H1 (cell line): ENCODE measurements around the gene ZNF493. TPM values are rescaled to one million over a fixed set of nuclear protein-coding genes. Genes with fewer than 3 reads are reported as not detected.

Source experiments
- BCL11A ChIP-seq, 2 experiments: IDR thresholded peaks; one replicate each; pipeline ENCODE4 v1.6.1; 2011; ENCODE audit warnings: low read depth in 2 of 2, low read length in 2 of 2, mild to moderate bottlenecking in 2 of 2
- CBX8 ChIP-seq: fragments of 300-800, 300-1000 bp; sonication (generic); IDR thresholded peaks from 2 replicates; pipeline ENCODE4 v1.7.1; 2016; ENCODE audit warnings: low read depth, low read length, borderline replicate concordance
- CHD1 ChIP-seq: IDR thresholded peaks from 2 replicates; pipeline ENCODE4 v1.6.1; 2012; ENCODE audit warnings: low read depth, low read length, improper control_type of control experiment
- CHD7 ChIP-seq: fragments of 300-600 bp; sonication (generic); IDR thresholded peaks from 2 replicates; pipeline ENCODE4 v1.7.1; 2012; ENCODE audit warnings: low read length, moderate library complexity, mild to moderate bottlenecking, inconsistent platforms; ENCODE audit not compliant: insufficient replicate concordance
- JUND ChIP-seq: IDR thresholded peaks from 2 replicates; pipeline ENCODE4 v1.6.1; 2011; ENCODE audit warnings: mild to moderate bottlenecking, improper control_type of control experiment, low read length
- YY1 ChIP-seq: IDR thresholded peaks from 2 replicates; pipeline ENCODE4 v1.6.1; 2011; ENCODE audit warnings: low read depth, mild to moderate bottlenecking, low read length
- polyA plus RNA-seq, 7 experiments: library from polyadenylated mRNA; depleted of rRNA in 3 of 7; stranded (reverse) in 5 of 7; unstranded in 2 of 7; fragments of >200 nt in 5 of 7; fragments of 200-250 nt in 2 of 7; gene quantifications; 1 replicate in 5 of 7; 2 replicates in 1 of 7; 4 replicates in 1 of 7; pipeline versions ENCODE4 v1.2.1 to v1.2.3, GENCODE V29; 2011 to 2013; ENCODE audit warnings: missing spikeins in 2 of 7, mixed read lengths in 2 of 7
- total RNA-seq: library from RNA; stranded (reverse); fragmentation: NEBNext Ultra II Directional; extraction: Animal tissue kit (Norgen Biotek cat#: 25700); gene quantifications from 2 replicates; pipeline ENCODE4 v1.2.1, GENCODE V29; 2021

The ZNF493 gene
- total and polyA plus RNA-seq, 2 of the 8 experiments (the other 6 are each of a cell fraction or from before 2014, with no cell fraction given): 9.0 to 32.2 TPM

GRCh38 chr19:21472507-21472906 lies 75.6 kb downstream of the ZNF493 start (continued):
- TF ChIP-seq CHD7: no peak
- no peak for TF ChIP-seq CHD1
- TF ChIP-seq BCL11A (IDR thresholded peaks at IDR 0.05; ENCODE audit: low read depth in 2 of 2, low read length in 2 of 2): no peak
- no peak for TF ChIP-seq CBX8
- no peak for TF ChIP-seq JUND
- TF ChIP-seq YY1: no peak
